GM12873 (cell line): ENCODE data around the gene POGK.

Experiments used
- CTCF ChIP-seq: IDR thresholded peaks from 2 replicates; pipeline ENCODE4 v1.5.1; 2012; ENCODE audit warnings: low read depth, mild to moderate bottlenecking, moderate library complexity, low read length, control low read depth; ENCODE audit not compliant: insufficient read depth; ENCODE audit errors: missing control alignments

Gene POGK

DNA sequence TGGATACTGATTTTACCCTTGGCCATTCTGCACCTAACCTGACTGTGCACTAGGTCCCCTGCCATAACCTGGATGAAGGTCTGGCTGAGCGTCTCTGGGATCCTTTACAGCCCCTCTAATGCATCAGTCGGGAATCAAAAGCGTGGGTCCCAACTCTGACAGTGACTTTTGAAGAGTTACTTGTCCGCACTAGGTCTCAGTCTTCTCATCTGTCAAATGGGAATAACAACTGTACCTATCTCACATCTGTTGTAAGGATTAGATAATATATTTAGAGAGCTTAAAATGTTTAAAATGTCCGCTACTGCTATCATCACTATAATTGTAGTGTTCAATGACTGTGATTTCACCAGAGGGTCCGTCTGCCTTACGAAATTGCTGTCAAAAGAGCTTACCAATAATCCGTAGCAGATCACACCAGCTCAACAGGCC is 36.0 kb downstream of the POGK start:
- no peak for TF ChIP-seq CTCF

GRCh38 chr1:166875734-166876539 is 36.7 kb downstream of the POGK start, which contains the start of gene TADA1:
Gene TADA1 (minus strand): TSS chr1:166876264. CDS start chr1:166876233, 31 bp downstream.
- TF ChIP-seq CTCF: no peak

- peak; percentile 43 for TF ChIP-seq CTCF
Measured at GRCh38 chr1:166876540-166876838, 37.2 kb downstream of the POGK start.

- TF ChIP-seq CTCF: no peak
Measured at GRCh38 chr1:166882893-166883292, 43.6 kb downstream of the POGK start.

DNA sequence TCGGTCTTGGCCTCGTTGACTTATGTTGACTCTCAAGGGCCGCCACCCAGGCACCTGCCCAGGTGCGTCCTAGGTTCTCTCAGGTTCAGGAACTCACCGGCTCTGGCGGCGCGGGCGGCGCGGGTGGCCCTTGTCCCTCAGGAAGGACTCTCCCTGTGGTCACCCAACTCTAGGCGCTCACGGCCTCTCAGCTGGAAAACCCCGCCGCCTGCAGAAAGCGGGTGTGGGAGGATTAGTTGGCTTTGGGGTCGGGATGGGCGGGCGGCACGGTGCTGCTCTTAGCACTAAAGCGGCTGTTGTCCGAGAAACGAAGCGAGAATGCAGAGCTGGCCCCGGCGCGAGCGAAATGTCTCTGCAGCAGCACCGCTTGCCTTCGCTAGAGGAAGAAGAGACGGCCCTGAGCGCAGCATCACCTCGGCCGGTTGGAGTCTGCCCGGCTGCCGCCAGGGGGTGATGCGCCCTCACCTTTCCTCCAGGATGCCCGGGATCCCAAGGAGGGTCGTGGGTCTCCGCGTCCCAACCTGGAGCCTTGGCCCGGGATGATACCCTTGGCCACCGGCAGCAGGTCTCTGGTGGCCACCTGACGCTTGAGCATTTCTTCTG is 44.9 kb downstream of the POGK start:
- peak; percentile 88 for TF ChIP-seq CTCF

DNA sequence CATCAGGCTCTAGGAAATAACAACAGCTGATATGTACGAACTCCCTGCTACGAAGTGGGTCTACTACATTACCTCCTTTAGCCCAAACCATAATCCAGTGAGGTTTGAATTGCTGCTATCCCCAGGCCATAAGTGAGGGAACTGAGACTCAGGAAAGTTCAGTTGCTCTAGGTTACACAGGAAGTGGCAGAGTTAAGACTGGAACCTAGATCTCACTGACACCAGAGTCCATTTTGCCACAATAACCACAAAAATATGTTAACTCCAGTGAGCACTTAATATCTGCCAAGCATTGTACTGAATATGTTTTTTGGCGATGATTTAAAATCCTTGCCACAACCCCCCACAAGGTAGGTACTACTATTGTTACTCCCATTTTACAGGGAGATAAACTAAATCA is 45.7 kb downstream of the POGK start:
- TF ChIP-seq CTCF: no peak

DNA sequence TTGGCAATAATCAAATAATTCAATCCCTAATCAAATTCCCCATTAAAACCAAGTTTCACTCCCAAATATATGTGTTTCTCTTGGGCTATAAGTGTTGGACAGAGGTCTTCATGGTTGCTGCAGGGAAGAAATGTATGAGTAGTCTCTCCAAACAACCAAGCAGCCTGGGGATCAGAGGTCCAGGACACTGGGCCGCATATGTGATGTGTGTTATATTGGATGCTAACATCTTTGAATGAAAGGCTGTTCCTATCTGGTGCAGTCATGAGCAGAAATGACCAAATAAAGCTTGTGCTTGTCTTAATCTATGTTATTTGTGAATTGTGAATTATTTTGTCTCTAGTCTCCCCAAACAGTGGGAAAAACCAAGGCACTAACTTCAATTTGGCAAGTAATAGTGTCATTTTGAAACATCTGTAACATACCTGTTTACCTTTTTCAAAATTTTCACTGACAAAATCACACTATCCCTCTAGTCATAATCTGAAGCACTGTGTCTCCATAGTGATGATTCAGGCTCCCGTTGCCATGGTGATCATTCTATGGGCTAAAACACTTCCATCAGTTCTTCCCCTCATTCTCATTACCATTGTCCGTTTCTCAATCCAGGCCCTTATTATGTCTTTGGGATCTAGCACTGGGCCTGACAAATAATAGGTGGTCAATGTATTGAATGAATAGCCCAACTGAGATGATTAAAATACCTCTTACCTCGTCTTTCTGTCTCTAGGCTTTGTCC is 49.3 kb downstream of the POGK start:
- no peak for TF ChIP-seq CTCF
